HG02798 (cell line): ENCODE data around the gene RPS10.
"Not testable (repeated sequence)": the region's sequence is repeated elsewhere in the genome, so short reads cannot be mapped to it uniquely, and the experiment has no call there.

Experiments used
- ATAC-seq: cut with Tn5 transposase; IDR thresholded peaks from one replicate; pipeline ENCODE4 v1.9.1; 2021; ENCODE audit warnings: mild to moderate bottlenecking; ENCODE audit not compliant: unreplicated experiment, poor library complexity

The RPS10 gene

GRCh38 chr6:34374508-34374907 is 51.4 kb downstream of the RPS10 start:
- ATAC-seq = no peak

- ATAC-seq = no peak
Observed at GRCh38 chr6:34374069-34374468, 51.8 kb downstream of the RPS10 start.

- ATAC-seq = no peak
Observed at GRCh38 chr6:34373511-34373910, 52.4 kb downstream of the RPS10 start.

GRCh38 chr6:34371865-34372264 is 54.0 kb downstream of the RPS10 start:
- ATAC-seq = not testable (repeated sequence)

- ATAC-seq = no peak
Observed at GRCh38 chr6:34370361-34370760, 55.5 kb downstream of the RPS10 start.

- no peak for ATAC-seq
Observed at GRCh38 chr6:34369385-34369784, 56.5 kb downstream of the RPS10 start.
